Esophagus muscularis mucosa (tissue), 4 donors: ENCODE measurements around the gene HPN. TPM values are rescaled to one million over a fixed set of nuclear protein-coding genes. Genes with fewer than 3 reads are reported as not detected.
A peak's percentile ranks its signal among the peaks of the same experiment; 100 is the strongest.

Source experiments
- DNase-seq: peaks from one replicate; pipeline ENCODE4 v3.0.0-alpha.2; 2017; ENCODE audit errors: extremely low spot score
- H3K27ac ChIP-seq, 4 donors: fragments of 200-600 bp; sonication (generic); replicated peaks in 1 of 4; 1 replicate in 3 of 4; 2 replicates in 1 of 4; pipeline ENCODE4 v1.5.1; 2016 to 2019; ENCODE audit warnings: mild to moderate bottlenecking in 1 of 4
- H3K27me3 ChIP-seq, 4 donors: fragments of 200-600 bp; sonication (generic); one replicate each; pipeline versions ENCODE4 v1.5.1 to v1.6.0; 2016 to 2019
- H3K36me3 ChIP-seq, 4 donors: fragments of 200-600 bp; sonication (generic); one replicate each; pipeline ENCODE4 v1.5.1; 2016 to 2019
- H3K4me1 ChIP-seq, 4 donors: fragments of 200-600 bp; sonication (generic); one replicate each; pipeline ENCODE4 v1.5.1; 2016 to 2019
- H3K4me3 ChIP-seq, 4 donors: fragments of 200-600 bp; sonication (generic); 1 replicate in 2 of 4; 2 replicates in 2 of 4; pipeline ENCODE4 v1.5.1; 2016 to 2019; ENCODE audit warnings: mild to moderate bottlenecking in 4 of 4, moderate library complexity in 1 of 4
- H3K9me3 ChIP-seq, 4 donors: fragments of 200-600 bp; sonication (generic); 1 replicate in 3 of 4; 2 replicates in 1 of 4; pipeline ENCODE4 v1.5.1; 2016 to 2019
- EP300 ChIP-seq: sonication (generic); formaldehyde crosslinking; IDR thresholded peaks from one replicate; pipeline ENCODE4 v1.6.1; 2017; ENCODE audit warnings: antibody characterized with exemption
- POLR2A ChIP-seq: fragments of 450-650 bp; IDR thresholded peaks from one replicate; pipeline ENCODE4 v1.6.1; 2017; ENCODE audit warnings: antibody characterized with exemption, moderate library complexity, mild to moderate bottlenecking, low read depth
- POLR2AphosphoS5 ChIP-seq, 2 donors: sonication (generic); formaldehyde crosslinking; IDR thresholded peaks; one replicate each; pipeline ENCODE4 v1.6.1; 2017; ENCODE audit warnings: antibody characterized with exemption in 2 of 2
- WGBS: methylation state at CpG from one replicate; pipeline ENCODE4 v1.1.5; 2018; 5-methylcytosine and 5-hydroxymethylcytosine counted together
- intact Hi-C: fragments of 100-400 bp; cut with DNase I; formaldehyde crosslinking; loops from one replicate; pipeline ENCODE4 v1.15.1; 2023
- total RNA-seq, 4 donors: library from RNA; depleted of rRNA; stranded (reverse); fragments of >200 nt; gene quantifications; one replicate each; pipeline versions ENCODE4 v1.1.0 to v1.2.1, GENCODE V29; 2016
- TF ChIP-seq, protein P1 (sequence below), 3 experiments: fragments of 200-600 bp in 2 of 3; fragments of 450-650 bp in 1 of 3; sonication (generic) in 2 of 3; IDR thresholded peaks; one replicate each; pipeline ENCODE4 v1.5.1; 2017 to 2019; ENCODE audit warnings: antibody characterized with exemption in 3 of 3, mild to moderate bottlenecking in 2 of 3, moderate library complexity in 1 of 3

Gene HPN
- total RNA-seq, 4 donors from 2014 or later = 0.33 to 0.86 (median 0.58) TPM; not detected in 1

GRCh38 chr19:35066121-35066520 is 24.6 kb downstream of the HPN start:
- H3K4me1 ChIP-seq = peaks cover 0 to 4% (median 2%) of the 10 kb centered on the region in 4 donors

GRCh38 chr19:35066691-35067563 is 25.4 kb downstream of the HPN start:
- TF ChIP-seq EP300 = no peak
- TF ChIP-seq, protein P1, sequence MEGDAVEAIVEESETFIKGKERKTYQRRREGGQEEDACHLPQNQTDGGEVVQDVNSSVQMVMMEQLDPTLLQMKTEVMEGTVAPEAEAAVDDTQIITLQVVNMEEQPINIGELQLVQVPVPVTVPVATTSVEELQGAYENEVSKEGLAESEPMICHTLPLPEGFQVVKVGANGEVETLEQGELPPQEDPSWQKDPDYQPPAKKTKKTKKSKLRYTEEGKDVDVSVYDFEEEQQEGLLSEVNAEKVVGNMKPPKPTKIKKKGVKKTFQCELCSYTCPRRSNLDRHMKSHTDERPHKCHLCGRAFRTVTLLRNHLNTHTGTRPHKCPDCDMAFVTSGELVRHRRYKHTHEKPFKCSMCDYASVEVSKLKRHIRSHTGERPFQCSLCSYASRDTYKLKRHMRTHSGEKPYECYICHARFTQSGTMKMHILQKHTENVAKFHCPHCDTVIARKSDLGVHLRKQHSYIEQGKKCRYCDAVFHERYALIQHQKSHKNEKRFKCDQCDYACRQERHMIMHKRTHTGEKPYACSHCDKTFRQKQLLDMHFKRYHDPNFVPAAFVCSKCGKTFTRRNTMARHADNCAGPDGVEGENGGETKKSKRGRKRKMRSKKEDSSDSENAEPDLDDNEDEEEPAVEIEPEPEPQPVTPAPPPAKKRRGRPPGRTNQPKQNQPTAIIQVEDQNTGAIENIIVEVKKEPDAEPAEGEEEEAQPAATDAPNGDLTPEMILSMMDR (IDR thresholded peaks at IDR 0.05) = peak; percentile 69 to 82 (median 75)
- WGBS = 23% methylated on average over 13 of the region's 14 CpGs
- H3K27ac ChIP-seq = no peak overlapping the region
- peaks cover 0 to 23% (median 0%) of the 10 kb centered on the region in 4 donors for H3K27me3 ChIP-seq
- H3K4me1 ChIP-seq = peaks cover 0 to 4% (median 2%) of the 10 kb centered on the region in 4 donors
- H3K9me3 ChIP-seq = peaks cover 0 to 9% (median 7%) of the 10 kb centered on the region in 4 donors
- no peaks in the 10 kb centered on the region for H3K36me3 ChIP-seq
- intact Hi-C loops = loop anchor here (5.0 kb wide), 1 partner anchor 75 kb away; the partner anchor contains the start of gene FXYD7
- DNase-seq = peak; percentile 95
- H3K4me3 ChIP-seq = no peak overlapping the region

More at GRCh38 chr19:35066121-35066520, 24.6 kb downstream of the HPN start:
- peaks cover 0 to 9% (median 7%) of the 10 kb centered on the region in 4 donors for H3K9me3 ChIP-seq
- WGBS = 95% methylated on average over 15 of the region's 15 CpGs
- no peak overlapping the region for H3K4me3 ChIP-seq
- no peaks in the 10 kb centered on the region for H3K36me3 ChIP-seq
- H3K27ac ChIP-seq = no peak overlapping the region
- TF ChIP-seq EP300 (no peak), POLR2A (no peak), POLR2AphosphoS5 (IDR thresholded peaks at IDR 0.05) (no peak)
- TF ChIP-seq, protein P1 (IDR thresholded peaks at IDR 0.05) = no peak
- H3K27me3 ChIP-seq = peaks cover 0 to 23% (median 0%) of the 10 kb centered on the region in 4 donors
- DNase-seq = no peak
- intact Hi-C loops = loop anchor here (5.0 kb wide), 1 partner anchor 76 kb away; the partner anchor contains the start of gene FXYD7

DNA sequence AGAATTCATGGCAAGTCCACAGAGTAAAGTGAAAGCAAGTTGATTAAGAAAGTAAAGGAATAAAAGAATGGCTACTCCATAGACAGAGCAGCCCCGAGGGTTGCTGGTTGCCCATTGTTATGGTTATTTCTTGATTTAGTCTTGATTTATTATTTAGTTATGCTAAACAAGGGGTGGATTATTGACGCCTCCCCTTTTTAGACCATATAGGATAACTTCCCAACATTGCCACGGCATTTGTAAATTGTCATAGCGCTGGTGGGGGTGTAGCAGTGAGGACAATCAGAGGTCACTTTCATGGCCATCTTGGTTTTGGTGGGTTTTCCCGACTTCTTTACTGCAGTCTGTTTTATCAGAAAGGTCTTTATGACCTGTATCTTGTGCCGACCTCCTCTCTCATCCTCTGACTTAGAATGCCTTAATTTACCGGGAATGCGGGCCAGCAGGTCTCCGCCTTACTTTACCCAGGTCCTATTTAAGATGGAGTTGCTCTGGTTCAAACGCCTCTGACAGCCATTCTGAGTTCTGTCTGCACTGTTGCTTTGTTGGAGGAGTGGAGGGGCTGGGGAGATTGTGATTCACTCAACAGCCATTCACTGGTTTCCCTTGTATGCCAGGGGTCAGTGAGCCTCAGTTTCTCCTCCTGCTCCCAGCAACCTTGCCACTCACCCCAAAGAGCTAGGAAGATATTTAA is 27.6 kb downstream of the HPN start:
- H3K36me3 ChIP-seq = no peaks in the 10 kb centered on the region
- H3K4me1 ChIP-seq = peaks cover 0 to 4% (median 2%) of the 10 kb centered on the region in 4 donors
- no peak overlapping the region for H3K4me3 ChIP-seq
- intact Hi-C loops = loop anchor here (5.0 kb wide), 1 partner anchor 73 kb away; the partner anchor contains the start of gene FXYD7
- TF ChIP-seq, protein P1 (IDR thresholded peaks at IDR 0.05) = no peak
- no peak overlapping the region for H3K27ac ChIP-seq
- H3K9me3 ChIP-seq = peaks cover 0 to 9% (median 7%) of the 10 kb centered on the region in 4 donors
- H3K27me3 ChIP-seq = peaks cover 0 to 23% (median 0%) of the 10 kb centered on the region in 4 donors
- 78% methylated on average over 10 of the region's 10 CpGs for WGBS
- no peak for DNase-seq

- peaks cover 0 to 9% (median 7%) of the 10 kb centered on the region in 4 donors for H3K9me3 ChIP-seq
- no peak for DNase-seq
- no peak overlapping the region for H3K27ac ChIP-seq
- peaks cover 0 to 23% (median 0%) of the 10 kb centered on the region in 4 donors for H3K27me3 ChIP-seq
- intact Hi-C loops = loop anchor here (5.0 kb wide), 1 partner anchor 73 kb away; the partner anchor contains the start of gene FXYD7
- H3K4me1 ChIP-seq = peaks cover 0 to 4% (median 2%) of the 10 kb centered on the region in 4 donors
- TF ChIP-seq POLR2AphosphoS5 (IDR thresholded peaks at IDR 0.05) (no peak), EP300 (no peak), POLR2A (no peak)
- TF ChIP-seq, protein P1 (IDR thresholded peaks at IDR 0.05) = no peak
- H3K36me3 ChIP-seq = no peaks in the 10 kb centered on the region
- no peak overlapping the region for H3K4me3 ChIP-seq
- WGBS = 33% methylated on average over 1 of the region's 1 CpG
Measured at GRCh38 chr19:35069696-35070095, 28.2 kb downstream of the HPN start.
